Measurements from ENCODE around the gene WNT11. TPM values are rescaled to one million over a fixed set of nuclear protein-coding genes. Genes with fewer than 3 reads are reported as not detected.

Gene WNT11
- total RNA-seq, 1 donor from 2014 or later: not detected

GRCh38 chr11:76238551-76238950, 32.2 kb upstream of the WNT11 start:
- DNase-seq (ENCODE audit: low read depth in 2 of 2): no peak

DNA sequence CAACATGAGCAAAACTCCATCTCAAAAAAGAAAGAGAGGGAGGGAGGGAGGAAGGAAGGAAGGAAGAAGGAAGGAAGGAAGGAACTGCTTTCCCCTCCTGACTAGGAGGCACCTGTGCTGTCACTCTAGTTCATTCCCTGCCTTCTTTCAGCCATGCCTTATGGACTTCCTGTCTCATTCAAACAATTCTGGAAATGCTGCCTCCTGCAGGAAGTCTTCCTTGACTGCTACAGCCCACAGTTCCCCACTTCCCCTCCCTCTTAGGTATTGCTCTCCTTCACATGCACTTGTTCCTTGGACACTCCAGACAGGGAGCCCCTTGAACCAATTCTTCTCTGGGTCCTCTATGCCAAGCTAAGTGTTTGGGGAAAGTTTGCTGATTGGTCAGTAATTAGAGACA, 31.6 kb upstream of the WNT11 start:
- DNase-seq (ENCODE audit: low read depth in 2 of 2): peak in 1 of 2 donors; percentile 17

GRCh38 chr11:76237000-76237649, 30.8 kb upstream of the WNT11 start:
- no peak for DNase-seq (ENCODE audit: low read depth in 2 of 2)

- peak in 1 of 2 donors; percentile 3 for DNase-seq (ENCODE audit: low read depth in 2 of 2)
Observed at GRCh38 chr11:76236092-76236999, 30.0 kb upstream of the WNT11 start.

- DNase-seq (ENCODE audit: low read depth in 2 of 2): peak; percentile 82 to 95
Observed at GRCh38 chr11:76235233-76236091, 29.2 kb upstream of the WNT11 start.

DNA sequence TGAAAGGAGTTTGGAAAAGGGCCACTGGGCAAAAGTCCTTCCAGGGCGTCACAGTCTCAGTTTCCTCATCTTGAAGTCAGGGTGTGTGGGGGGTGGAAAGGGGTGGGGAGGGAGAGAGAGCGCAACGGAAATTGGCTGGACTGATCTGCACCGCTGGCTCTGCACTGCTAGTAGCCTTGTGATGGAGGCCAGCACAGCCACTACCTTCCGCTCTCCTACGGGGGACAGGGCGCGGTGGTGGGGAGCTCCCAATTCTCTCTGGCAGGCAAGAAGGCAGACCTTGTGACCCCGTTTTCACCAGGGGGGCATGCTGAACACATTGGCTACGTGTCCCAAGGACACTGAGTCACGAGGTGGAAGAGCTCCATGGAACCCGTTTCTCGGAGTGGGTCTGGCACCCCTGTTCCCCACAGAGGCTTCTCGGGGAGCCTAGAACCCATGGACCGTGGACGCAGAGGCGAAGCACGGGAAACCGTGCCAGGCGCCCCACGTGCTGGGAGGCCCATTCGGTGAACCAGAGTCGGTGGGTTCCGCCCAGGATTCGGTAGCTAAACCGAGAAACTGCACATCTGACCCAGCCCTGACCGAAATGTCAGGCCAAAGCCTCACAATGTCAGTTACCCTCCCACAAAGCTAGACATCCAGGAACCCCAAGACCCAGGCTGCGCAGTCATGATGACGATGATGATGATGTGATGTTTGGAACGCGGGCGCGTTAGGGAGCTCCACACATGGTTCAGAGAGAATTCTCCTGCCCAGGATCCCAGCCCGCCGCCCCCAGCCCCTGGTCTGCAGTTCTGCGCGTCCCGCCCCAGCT, 28.3 kb upstream of the WNT11 start:
- DNase-seq (ENCODE audit: low read depth in 2 of 2): peak in 1 of 2 donors; percentile 5

DNA sequence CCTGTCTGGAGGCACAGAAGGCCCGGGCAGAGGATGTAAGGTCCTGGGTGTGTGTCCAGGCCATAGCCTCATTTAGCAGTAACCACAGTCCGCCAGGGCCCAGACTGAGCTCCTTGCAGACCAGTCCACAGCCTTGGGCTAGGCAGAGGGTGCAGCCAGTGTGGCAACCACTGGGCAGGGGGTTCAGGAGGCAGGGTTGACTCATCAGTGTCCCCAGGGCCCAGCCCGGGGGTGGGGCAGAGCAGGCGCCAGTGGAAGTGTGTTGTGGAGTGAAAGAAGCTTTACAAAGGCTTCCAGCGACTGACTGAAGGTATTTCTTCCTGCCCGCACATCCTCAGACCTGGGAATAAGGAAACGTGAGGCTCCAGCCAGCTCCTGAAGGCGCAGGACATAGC, 27.7 kb upstream of the WNT11 start:
- no peak for DNase-seq (ENCODE audit: low read depth in 2 of 2)

DNA sequence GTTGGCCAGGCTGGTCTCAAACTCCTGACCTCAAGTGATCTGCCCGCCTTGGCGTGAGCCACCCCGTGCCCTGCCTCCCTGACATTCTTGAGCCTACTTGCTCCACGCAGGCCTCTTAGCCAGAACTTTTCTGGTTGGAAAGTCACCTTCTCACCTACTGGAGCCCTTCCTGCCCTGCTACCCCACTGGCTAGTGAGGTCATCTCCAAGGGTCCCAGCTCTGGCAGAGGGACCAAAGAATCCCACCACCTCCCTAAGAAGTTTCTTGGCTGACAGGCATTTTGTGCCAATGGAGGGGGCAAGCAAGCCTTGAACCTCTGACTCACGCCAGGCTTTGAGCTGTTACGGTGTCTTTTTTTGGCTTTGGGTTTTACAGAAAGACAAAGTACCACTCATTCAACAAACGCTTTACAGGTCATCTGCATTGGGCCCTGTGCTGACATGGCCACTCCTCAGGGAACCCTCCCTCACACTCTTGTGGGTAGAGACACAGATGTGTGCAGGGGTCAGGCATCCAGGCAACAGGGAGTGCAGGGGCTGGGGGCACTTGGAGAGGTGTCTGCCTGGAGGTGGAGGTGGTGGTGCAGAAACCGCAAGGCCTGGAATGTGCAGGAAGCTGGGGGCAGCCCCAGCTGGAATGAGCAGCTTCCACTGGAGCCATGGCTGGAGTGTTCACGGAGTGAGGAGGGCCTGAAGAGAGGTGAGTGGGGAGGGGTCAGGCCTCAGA, 27.1 kb upstream of the WNT11 start:
- no peak for DNase-seq (ENCODE audit: low read depth in 2 of 2)

DNA sequence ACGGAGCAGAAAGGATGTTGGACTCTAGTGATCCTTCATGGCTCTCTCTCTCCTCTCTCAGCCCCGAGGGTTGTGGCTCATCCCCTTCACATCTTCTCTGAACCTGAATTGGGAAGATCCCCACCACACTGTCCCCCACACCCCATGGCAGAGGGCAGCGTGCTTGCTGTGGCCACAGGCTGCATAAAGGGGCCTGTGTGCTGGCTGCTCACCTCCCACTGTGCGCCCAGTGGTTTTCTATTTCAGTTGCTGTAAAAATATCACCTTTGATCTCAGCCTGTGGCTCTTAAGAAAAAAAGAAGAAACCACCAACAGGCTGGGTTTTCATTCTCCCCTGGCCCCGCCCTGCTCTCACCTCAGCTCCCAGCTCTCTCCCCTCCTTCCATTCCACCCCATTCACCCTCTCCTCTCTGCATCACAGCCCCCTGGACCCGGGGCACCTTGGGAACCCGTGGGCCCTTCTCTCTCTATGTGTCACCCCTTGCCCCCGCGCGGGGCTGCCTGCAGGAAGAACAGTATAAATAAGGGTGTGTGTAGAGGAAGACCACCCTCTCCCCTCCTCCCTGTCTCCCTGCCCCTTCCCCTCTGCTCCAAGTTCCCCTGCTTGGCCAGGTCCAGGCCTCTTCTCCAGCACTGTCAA, 25.8 kb upstream of the WNT11 start:
- DNase-seq (ENCODE audit: low read depth in 2 of 2): no peak

DNA sequence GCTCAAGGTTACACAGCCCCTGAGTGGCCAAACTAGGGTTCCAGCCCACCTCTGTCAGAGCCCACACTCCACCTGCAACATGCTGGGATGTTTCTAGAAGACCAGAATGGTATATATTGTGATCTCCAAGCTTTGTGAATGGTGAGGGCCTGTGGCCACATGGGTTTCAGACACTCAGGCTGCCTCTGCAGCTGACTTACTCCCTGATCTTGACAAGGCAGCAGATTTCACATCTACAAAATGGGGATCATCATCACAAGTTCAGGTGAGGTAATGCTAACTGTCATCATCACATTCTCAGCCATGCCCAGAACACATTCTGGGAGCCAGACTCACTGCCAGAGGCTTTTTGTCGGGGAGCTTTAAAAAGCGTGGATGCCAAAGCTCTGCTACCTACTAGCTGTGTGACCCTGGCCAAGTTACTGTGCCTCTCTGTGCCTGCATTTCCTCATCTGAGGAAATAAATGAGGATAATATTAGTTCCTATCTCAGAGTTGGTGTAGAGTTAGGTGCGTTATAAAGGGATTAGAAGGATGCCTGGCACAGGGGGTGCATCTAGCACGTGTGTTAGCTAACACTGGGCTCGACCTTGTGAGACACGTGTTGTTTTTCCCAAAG, 24.9 kb upstream of the WNT11 start:
- DNase-seq (ENCODE audit: low read depth in 2 of 2): no peak

DNA sequence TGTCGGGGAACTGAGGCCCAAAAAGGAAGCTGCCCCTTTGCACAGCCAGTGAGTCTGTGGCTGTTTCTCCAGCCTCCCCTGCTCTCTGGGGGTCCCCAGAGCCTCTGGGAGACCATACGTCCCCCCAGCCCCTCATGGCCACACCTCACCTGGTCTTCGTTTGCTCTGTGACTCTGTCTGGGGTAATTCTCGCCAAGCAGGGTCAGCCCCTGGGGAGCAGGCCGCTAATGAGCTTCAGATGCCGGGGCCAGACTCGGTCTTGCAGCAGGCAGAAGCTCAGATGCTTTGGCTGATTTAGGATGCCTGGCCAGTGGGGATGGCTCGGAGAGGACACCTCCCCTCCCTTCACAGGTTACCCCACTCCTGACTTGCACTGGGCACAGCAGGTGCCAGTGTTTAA, 24.1 kb upstream of the WNT11 start:
- no peak for DNase-seq (ENCODE audit: low read depth in 2 of 2)

GRCh38 chr11:76229690-76230240, 23.5 kb upstream of the WNT11 start:
- DNase-seq (ENCODE audit: low read depth in 2 of 2): no peak

DNA sequence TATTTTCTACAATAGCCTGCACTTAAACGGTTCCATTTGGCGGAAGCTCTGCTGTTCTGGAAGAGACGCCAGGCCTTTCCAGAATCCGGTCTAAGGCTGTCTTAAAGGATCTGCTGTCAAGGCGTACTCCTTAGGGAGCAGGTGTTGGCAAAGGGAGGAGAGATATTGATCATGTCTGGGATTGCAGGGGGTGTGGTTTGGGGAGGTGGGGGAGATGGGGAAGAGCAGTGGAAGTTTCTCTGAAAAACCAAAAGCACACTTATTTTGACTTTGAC, 22.5 kb upstream of the WNT11 start:
- no peak for DNase-seq (ENCODE audit: low read depth in 2 of 2)

- DNase-seq (ENCODE audit: low read depth in 2 of 2): no peak
Observed at GRCh38 chr11:76228071-76228874, 22.0 kb upstream of the WNT11 start.

DNA sequence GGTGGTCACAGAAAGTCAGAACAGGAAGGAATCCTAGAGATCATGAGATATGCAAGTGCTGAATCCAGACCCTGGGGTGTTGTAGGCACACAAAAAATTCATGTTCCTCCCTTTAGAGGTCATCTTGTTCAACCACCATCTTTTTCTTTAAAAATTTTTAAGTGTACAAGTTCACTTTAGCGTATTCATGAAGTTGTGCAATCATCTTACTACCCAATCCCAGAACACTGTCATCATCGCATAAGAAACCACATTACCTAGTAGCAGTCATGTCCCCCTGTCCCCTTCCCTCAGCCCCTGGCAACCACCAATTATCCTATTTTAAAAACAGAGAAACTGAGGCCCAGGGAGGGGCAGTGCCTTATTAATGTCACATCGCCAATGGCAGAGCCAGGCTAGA, 20.3 kb upstream of the WNT11 start:
- DNase-seq (ENCODE audit: low read depth in 2 of 2): no peak

DNA sequence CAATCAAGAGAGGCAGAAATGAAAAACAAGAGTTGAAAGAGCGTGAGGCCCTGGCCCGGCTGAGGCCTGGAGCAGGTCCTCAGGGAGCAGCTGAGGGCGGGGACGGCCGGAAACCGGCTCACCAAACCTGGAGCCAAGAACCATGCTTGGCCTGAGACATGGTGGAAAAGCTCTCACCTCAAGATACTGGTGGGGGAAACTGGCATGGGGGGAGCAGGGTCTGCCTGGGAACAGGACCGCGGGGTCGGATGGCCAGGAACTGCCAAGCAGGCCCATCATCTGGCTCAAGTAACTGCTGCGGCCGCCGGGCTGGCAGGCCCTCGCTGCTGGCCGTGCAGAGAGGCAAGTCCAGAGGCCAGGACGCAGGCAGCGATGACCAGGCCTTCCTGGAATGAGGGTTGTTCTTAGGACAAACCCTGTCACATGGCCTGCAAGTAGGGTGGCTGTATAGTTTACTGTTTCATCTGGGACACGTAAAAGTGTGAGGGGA, 18.9 kb upstream of the WNT11 start:
- no peak for DNase-seq (ENCODE audit: low read depth in 2 of 2)

DNA sequence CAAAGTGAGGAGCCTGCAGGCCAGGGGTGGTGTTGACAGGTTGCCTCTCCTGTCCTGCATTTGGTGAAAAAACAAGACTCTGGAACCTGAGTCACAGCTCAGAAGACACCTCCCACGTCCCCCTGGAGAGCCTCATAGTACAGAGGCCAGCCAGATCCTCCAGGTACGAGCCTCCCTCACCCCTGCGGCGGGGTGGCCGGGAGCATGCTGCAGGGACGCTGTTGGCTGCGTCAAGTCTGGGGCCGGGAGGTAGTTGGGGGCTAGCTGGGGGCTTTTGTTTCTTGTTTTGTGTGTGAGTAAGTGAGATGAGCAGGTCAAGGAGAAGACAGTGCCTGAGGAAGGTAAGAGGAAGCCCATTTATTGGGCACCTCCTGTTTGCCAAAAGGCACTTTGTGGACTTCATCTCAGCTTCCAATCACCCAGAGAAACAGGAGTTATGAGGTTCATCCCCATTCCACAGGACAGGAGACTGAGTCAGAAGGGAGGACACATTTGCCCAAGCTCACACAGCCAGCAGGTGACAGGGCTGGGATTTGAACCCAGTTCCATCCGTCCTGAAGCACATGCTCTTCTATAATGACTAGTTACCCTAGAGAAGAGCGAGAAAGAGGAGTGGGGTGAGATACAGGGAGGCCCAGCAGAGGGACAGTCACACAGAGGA, 18.3 kb upstream of the WNT11 start:
- no peak for DNase-seq (ENCODE audit: low read depth in 2 of 2)

DNA sequence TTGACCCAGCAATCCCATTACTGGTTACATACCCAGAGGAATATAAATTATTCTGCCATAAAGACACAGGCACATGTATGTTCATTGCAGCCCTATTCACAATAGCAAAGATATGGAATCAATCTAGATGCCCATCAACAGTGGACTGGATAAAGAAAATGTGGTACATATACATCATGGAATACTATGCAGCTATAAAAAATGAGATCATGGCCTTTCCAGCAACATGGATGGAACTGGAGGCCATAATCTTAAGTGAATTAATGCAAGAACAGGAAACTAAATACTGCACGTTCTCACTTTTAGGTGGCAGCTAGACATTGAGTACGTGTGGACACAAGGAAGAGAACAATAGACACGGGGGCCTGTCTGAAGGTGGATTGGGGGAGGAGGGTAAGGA, 15.1 kb upstream of the WNT11 start:
- no peak for DNase-seq (ENCODE audit: low read depth in 2 of 2)

All from dermis microvascular lymphatic vessel endothelial cell (primary cell).